Measurements from ENCODE around the gene GPR108. TPM values are rescaled to one million over a fixed set of nuclear protein-coding genes. Genes with fewer than 3 reads are reported as not detected.

GPR108 gene
- polyA plus RNA-seq, 3 donors = 90.9 to 147 (median 129) TPM

DNA sequence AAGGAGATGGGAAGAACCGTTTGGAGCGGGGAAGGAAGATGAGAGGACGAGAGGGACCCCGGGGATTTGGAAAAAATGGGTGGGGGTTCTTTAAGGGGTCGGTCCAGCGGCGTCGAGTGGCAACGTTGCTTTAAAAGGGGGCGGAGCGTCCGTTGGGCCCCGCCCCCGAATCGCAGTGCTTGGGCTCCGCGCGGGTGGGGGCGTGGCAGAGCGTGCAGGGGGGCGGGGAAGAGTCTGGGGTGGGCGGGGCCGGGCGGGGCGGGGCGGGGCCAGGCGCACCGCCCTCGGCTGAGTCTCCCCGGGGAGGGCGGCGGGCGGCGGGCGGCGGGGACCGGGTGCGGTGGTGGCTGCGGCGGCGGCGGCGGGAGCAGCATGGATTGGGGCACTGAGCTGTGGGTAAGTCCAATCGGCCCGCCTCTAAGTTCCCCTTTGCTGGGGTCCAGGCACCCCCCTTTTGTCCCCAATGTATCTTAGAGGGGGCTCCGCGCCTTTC is 2.1 kb upstream of the GPR108 start, which contains the start of gene TRIP10:
TRIP10 (plus strand) TSS at position 291 of the 493 bp plus-strand sequence; CDS start at position 373, 82 bp downstream.
- H3K4me2 ChIP-seq (replicated peaks; ENCODE audit: extremely low read depth, low read length, poor library complexity, severe bottlenecking) = peak within 1 kb of the TSS; percentile 84
- Mint-ChIP-seq H3K4me3 (peak within 1 kb of the TSS; percentile 90 to 95), H3K36me3 (peaks cover 10 to 11% of the 10 kb centered on the region in 2 donors), H3K4me1 (peaks cover 47% of the 10 kb centered on the region), H3K27me3 (ENCODE audit: low read depth in 3 of 3) (peaks cover 9 to 27% (median 22%) of the 10 kb centered on the region in 3 donors), H3K27ac (peak within 1 kb of the TSS; percentile 89 to 95 (median 92)), H3K9me3 (peaks cover 0 to 3% (median 0%) of the 10 kb centered on the region in 7 donors)
- DNase-seq = peak; percentile 65 to 75 (median 72)
- peaks cover 50 to 56% of the 10 kb centered on the region in 2 donors for H3K4me1 ChIP-seq (ENCODE audit: control insufficient read depth in 1 of 2, insufficient read depth in 2 of 2, low read length in 2 of 2)
- peaks cover 11% of the 10 kb centered on the region for H4K20me1 ChIP-seq (ENCODE audit: insufficient read depth, low read length)
- no peaks in the 10 kb centered on the region for H3K9me3 ChIP-seq (replicated peaks in 1 of 2; ENCODE audit: control insufficient read depth in 1 of 2, insufficient read depth in 1 of 2, low read length in 2 of 2)
- peak within 1 kb of the TSS; percentile 48 for H3K9ac ChIP-seq (ENCODE audit: insufficient read depth, low read length, poor library complexity, severe bottlenecking)
- 0% methylated on average over 13 of the region's 47 CpGs for WGBS (ENCODE audit: insufficient coverage)
- intact Hi-C loops (cut with micrococcal nuclease) = loop anchor here (2.0 to 5.0 kb wide), 5 partner anchors 33 to 312 kb away; partner anchors contain the start of gene VAV1 (in 1 of the 2)
- H3K79me2 ChIP-seq (ENCODE audit: insufficient read depth, low read length) = peaks cover 14% of the 10 kb centered on the region
- peaks cover 0 to 8% of the 10 kb centered on the region in 2 donors for H3K27me3 ChIP-seq (ENCODE audit: control insufficient read depth in 2 of 2, insufficient read depth in 2 of 2, low read length in 2 of 2)
- peak within 1 kb of the TSS; percentile 40 to 97 (median 48) for H3K4me3 ChIP-seq (replicated peaks in 1 of 3; ENCODE audit: low read depth in 2 of 3, low read length in 3 of 3)
- H2AFZ ChIP-seq (ENCODE audit: insufficient read depth, low read depth, low read length, poor library complexity, severe bottlenecking) = peak within 1 kb of the TSS; percentile 76
- peak within 1 kb of the TSS; percentile 60 to 67 for H3K27ac ChIP-seq (ENCODE audit: low read depth in 1 of 2, low read length in 2 of 2)
- H3K36me3 ChIP-seq (replicated peaks in 1 of 2; ENCODE audit: control insufficient read depth in 1 of 2, insufficient read depth in 2 of 2, low read length in 2 of 2) = peaks cover 2 to 11% of the 10 kb centered on the region in 2 donors
- no peak for TF ChIP-seq CTCF (IDR thresholded peaks at IDR 0.05)

DNA sequence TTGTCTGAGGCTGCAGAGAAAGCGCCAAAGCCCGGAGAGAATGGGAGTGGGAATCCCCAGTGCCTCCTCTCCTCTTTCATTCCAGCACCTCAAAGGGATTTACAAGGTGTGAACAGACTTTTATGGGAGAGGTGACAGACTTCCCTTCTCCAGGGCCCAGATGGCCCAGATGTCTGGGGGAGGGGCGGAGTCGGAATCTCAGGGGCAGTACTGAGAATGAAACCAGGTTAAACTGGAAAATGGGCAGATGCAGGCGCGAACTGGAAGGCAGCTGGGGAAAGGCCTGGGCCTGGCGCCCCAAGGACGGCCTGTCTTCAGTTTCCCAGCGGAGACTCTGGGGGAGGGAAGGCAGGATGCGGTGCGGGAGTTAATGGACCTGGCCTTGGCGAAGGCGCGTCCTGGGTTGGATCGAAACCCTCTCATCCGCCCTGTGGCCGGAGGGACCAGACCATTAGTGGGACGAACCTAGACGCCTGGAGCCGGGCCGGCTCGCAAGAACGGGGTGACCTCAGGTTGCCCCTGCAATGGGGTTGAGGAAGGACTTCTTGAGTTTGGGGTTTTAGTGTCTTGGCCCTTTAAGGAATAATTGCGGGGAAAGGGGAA is 1.5 kb upstream of the GPR108 start:
- DNase-seq = peak in 1 of 3 donors; percentile 33
- Histone ChIP-seq H3K4me3 (replicated peaks in 1 of 3; ENCODE audit: low read depth in 2 of 3, low read length in 3 of 3) (peak overlapping the region; percentile 34 to 97 (median 40)), H4K20me1 (ENCODE audit: insufficient read depth, low read length) (peaks cover 11% of the 10 kb centered on the region), H3K4me1 (ENCODE audit: control insufficient read depth in 1 of 2, insufficient read depth in 2 of 2, low read length in 2 of 2) (peaks cover 50 to 56% of the 10 kb centered on the region in 2 donors), H3K27me3 (ENCODE audit: control insufficient read depth in 2 of 2, insufficient read depth in 2 of 2, low read length in 2 of 2) (peaks cover 0 to 8% of the 10 kb centered on the region in 2 donors), H2AFZ (ENCODE audit: insufficient read depth, low read depth, low read length, poor library complexity, severe bottlenecking) (peak overlapping the region; percentile 76), H3K79me2 (ENCODE audit: insufficient read depth, low read length) (peaks cover 14% of the 10 kb centered on the region), H3K4me2 (replicated peaks; ENCODE audit: extremely low read depth, low read length, poor library complexity, severe bottlenecking) (peak overlapping the region; percentile 84), H3K27ac (ENCODE audit: low read depth in 1 of 2, low read length in 2 of 2) (peak overlapping the region; percentile 60 to 67), H3K9me3 (replicated peaks in 1 of 2; ENCODE audit: control insufficient read depth in 1 of 2, insufficient read depth in 1 of 2, low read length in 2 of 2) (no peaks in the 10 kb centered on the region), H3K36me3 (replicated peaks in 1 of 2; ENCODE audit: control insufficient read depth in 1 of 2, insufficient read depth in 2 of 2, low read length in 2 of 2) (peaks cover 2 to 16% of the 10 kb centered on the region in 2 donors), H3K9ac (ENCODE audit: insufficient read depth, low read length, poor library complexity, severe bottlenecking) (peak overlapping the region; percentile 24)
- H3K9me3 Mint-ChIP-seq = no peaks in the 10 kb centered on the region
- peaks cover 8 to 23% (median 22%) of the 10 kb centered on the region in 3 donors for H3K27me3 Mint-ChIP-seq (ENCODE audit: low read depth in 3 of 3)
- WGBS (ENCODE audit: insufficient coverage) = 10% methylated on average over 20 of the region's 24 CpGs
- peak overlapping the region; percentile 90 to 95 for H3K4me3 Mint-ChIP-seq
- peaks cover 48% of the 10 kb centered on the region for H3K4me1 Mint-ChIP-seq
- no peak for TF ChIP-seq CTCF (IDR thresholded peaks at IDR 0.05)
- H3K27ac Mint-ChIP-seq = peak overlapping the region; percentile 89 to 95 (median 92)
- intact Hi-C loops (cut with micrococcal nuclease) = loop anchor here (2.0 to 5.0 kb wide), 5 partner anchors 34 to 312 kb away; partner anchors contain the start of gene VAV1 (in 1 of the 2)
- peaks cover 15 to 16% of the 10 kb centered on the region in 2 donors for H3K36me3 Mint-ChIP-seq

Data from CD14-positive monocyte (primary cell).